Panc1 (cell line): ENCODE measurements around the gene ERRFI1. TPM values are rescaled to one million over a fixed set of nuclear protein-coding genes. Genes with fewer than 3 reads are reported as not detected.

Experiments
- ATAC-seq: fragments of 200-7000 bp; cut with Tn5 transposase; 2 replicates; pipeline ENCODE4 v1.9.1; 2020; ENCODE audit warnings: mild to moderate bottlenecking, moderate library complexity
- BruUV-seq: library from RNA; stranded (reverse); fragments of 400-500 nt; replicated peaks from 2 replicates; lab custom pipeline; 2021; lab: Mats Ljungman, UMichigan
- CTCF ChIA-PET: fragments of 300-600 bp; sonication (Branson Sonifier 250); formaldehyde crosslinking; loops from one replicate; lab custom pipeline; 2022; ENCODE audit warnings: antibody characterized with exemption; lab: Charles Lee
- POLR2A ChIA-PET: fragments of 300-600 bp; sonication (Branson Sonifier 250); formaldehyde crosslinking; loops from one replicate; lab custom pipeline; 2022; ENCODE audit warnings: antibody characterized with exemption; lab: Charles Lee
- DNase-seq: peaks from one replicate; pipeline ENCODE4 v3.0.0-alpha.2; 2010; ENCODE audit warnings: low read depth, low spot score
- H3K27ac ChIP-seq: 2 replicates; pipeline ENCODE4 v1.5.1; 2011; ENCODE audit warnings: mild to moderate bottlenecking, low read length, inconsistent platforms
- H3K27me3 ChIP-seq: fragments of 200-500 bp; sonication (Bioruptor generic); 2 replicates; pipeline ENCODE4 v1.6.0; 2014; ENCODE audit warnings: low read length, inconsistent platforms; ENCODE audit not compliant: control insufficient read depth, insufficient read depth
- H3K36me3 ChIP-seq: fragments of 200-500 bp; sonication (Bioruptor generic); 2 replicates; pipeline ENCODE4 v1.5.1; 2014; ENCODE audit warnings: inconsistent platforms, mild to moderate bottlenecking, low read length, moderate library complexity; ENCODE audit not compliant: control insufficient read depth, insufficient read depth
- H3K4me1 ChIP-seq: 2 replicates; pipeline ENCODE4 v1.5.1; 2011; ENCODE audit warnings: inconsistent platforms, mild to moderate bottlenecking, low read length, moderate library complexity; ENCODE audit not compliant: control insufficient read depth, insufficient read depth
- H3K4me3 ChIP-seq, 2 experiments: 2 replicates each; pipeline ENCODE4 v1.5.1; 2011 to 2012; ENCODE audit warnings: low read depth in 2 of 2, low read length in 2 of 2, mild to moderate bottlenecking in 2 of 2, inconsistent platforms in 1 of 2, moderate library complexity in 1 of 2
- H3K9me3 ChIP-seq: fragments of 200-500 bp; sonication (Bioruptor generic); 2 replicates; pipeline ENCODE4 v1.5.1; 2014; ENCODE audit warnings: low read depth, mild to moderate bottlenecking, inconsistent platforms, low read length, moderate library complexity; ENCODE audit not compliant: control insufficient read depth, insufficient read depth
- CTCF ChIP-seq: fragments of 450-650 bp; IDR thresholded peaks from 2 replicates; pipeline ENCODE4 v1.5.1; 2017; ENCODE audit warnings: mild to moderate bottlenecking
- POLR2AphosphoS5 ChIP-seq: IDR thresholded peaks from 2 replicates; pipeline ENCODE4 v1.6.1; 2012; ENCODE audit warnings: mild to moderate bottlenecking, low read depth, low read length, moderate library complexity
- REST ChIP-seq, 2 experiments: IDR thresholded peaks; 2 replicates each; pipeline ENCODE4 v1.6.1; 2011 to 2012; ENCODE audit warnings: low read depth in 2 of 2, control low read depth in 1 of 2, low read length in 1 of 2, mild to moderate bottlenecking in 1 of 2, moderate library complexity in 1 of 2; ENCODE audit not compliant: insufficient read depth in 1 of 2
- SIN3A ChIP-seq: IDR thresholded peaks from 2 replicates; pipeline ENCODE4 v1.6.1; 2012; ENCODE audit warnings: low read depth, mild to moderate bottlenecking, low read length, moderate library complexity, borderline replicate concordance; ENCODE audit not compliant: insufficient read depth
- TCF7L2 ChIP-seq: IDR thresholded peaks from 2 replicates; pipeline ENCODE4 v1.6.1; 2011; ENCODE audit warnings: mild to moderate bottlenecking, low read depth, low read length, inconsistent platforms
- in situ Hi-C: cut with HindIII; loops from 2 replicates; pipeline ENCODE4 v1.10.0; 2016; ENCODE audit warnings: low sequenced_read_pairs, low pct_unique_long_range_greater_than_20kb
- intact Hi-C: fragments of 100-400 bp; cut with micrococcal nuclease; formaldehyde crosslinking; loops from one replicate; pipeline ENCODE4 v1.10.0; 2022; ENCODE audit not compliant: unreplicated experiment
- total RNA-seq: library from RNA; stranded (reverse); gene quantifications from one replicate; pipeline ENCODE4 v1.2.1, GENCODE V29; 2021; ENCODE audit not compliant: unreplicated experiment

Gene ERRFI1
- total RNA-seq, 1 experiment from 2014 or later: 299 TPM

DNA sequence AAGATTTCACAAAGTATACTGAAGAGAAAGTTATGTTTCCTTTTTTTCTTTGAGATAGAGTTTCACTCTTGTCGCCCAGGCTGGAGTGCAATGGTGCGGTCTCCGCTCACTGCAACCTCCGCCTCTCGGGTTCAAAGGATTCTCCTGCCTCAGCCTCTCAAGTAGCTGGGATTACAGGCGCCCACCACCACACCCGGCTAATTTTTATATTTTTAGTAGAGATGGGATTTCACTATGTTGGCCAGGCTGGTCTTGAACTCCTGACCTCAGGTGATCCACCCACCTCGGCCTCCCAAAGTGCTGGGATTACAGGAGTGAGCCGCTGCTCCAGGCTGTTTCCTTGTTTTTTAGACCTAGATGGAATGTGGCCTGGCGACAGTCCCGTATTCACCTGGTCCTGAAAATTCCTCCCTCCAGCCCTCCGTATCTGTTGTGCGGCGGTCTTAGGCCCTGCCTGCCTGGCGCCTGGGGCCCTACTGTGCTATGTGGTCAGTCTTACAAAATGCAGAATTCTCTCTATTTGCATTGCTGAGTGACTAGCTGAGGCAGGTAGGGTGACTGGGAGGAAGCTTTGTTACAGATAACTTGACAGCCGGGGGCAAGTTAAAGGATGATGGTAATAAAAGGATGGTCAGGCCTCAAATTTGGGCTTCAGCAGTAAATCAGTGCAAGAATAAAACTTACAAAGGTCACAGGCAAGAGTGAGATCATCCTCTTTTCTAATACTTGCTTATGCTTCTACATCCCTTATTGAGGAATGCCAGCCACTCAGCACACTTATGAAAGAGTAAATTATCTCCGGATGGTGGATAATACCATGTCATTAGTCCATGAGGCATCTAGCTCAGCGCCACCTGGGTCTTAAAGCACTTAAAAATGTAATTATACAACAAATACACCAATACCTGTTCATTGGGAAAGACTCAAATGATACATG, 34.3 kb downstream of the ERRFI1 start:
- no peaks in the 10 kb centered on the region for H3K4me1 ChIP-seq
- ATAC-seq (no peak), DNase-seq (no peak)
- no peaks in the 10 kb centered on the region for H3K36me3 ChIP-seq
- CTCF ChIA-PET: no interaction called here
- BruUV-seq: no TSS peak
- H3K9me3 ChIP-seq: no peaks in the 10 kb centered on the region
- TF ChIP-seq TCF7L2 (no peak), POLR2AphosphoS5 (no peak), SIN3A (no peak), CTCF (no peak), REST (IDR thresholded peaks at IDR 0.05; ENCODE audit: insufficient read depth in 1 of 2, low read depth in 2 of 2, low read length in 1 of 2) (no peak)
- no peaks in the 10 kb centered on the region for H3K27me3 ChIP-seq
- POLR2A ChIA-PET: interaction anchor here (0.6 kb wide), 1 partner anchor 21 kb away, joined by 4 read pairs; no protein-coding TSS in a partner anchor
- no peak overlapping the region for H3K4me3 ChIP-seq
- intact Hi-C loops: no loop called here
- no peak overlapping the region for H3K27ac ChIP-seq
- in situ Hi-C loops: no loop called here

- in situ Hi-C loops: no loop called here
- BruUV-seq: no TSS peak
- CTCF ChIA-PET: interaction anchor here (0.7 kb wide), 1 partner anchor 286 kb away, joined by 8 read pairs; no protein-coding TSS in a partner anchor
These were observed 36.2 kb downstream of the ERRFI1 start for GRCh38 chr1:7989762-7990428.

More at GRCh38 chr1:7989762-7990428, 36.2 kb downstream of the ERRFI1 start:
- ATAC-seq (no peak), DNase-seq (no peak)
- Histone ChIP-seq H3K27ac (peak overlapping the region; percentile 13; the same call in 1 of the 2 replicates), H3K27me3 (no peaks in the 10 kb centered on the region), H3K4me3 (no peak overlapping the region), H3K4me1 (no peaks in the 10 kb centered on the region), H3K36me3 (peaks cover 9% of the 10 kb centered on the region), H3K9me3 (no peaks in the 10 kb centered on the region)
- intact Hi-C loops: no loop called here
- TF ChIP-seq SIN3A (no peak), POLR2AphosphoS5 (no peak), TCF7L2 (no peak), REST (IDR thresholded peaks at IDR 0.05; ENCODE audit: insufficient read depth in 1 of 2, low read depth in 2 of 2, low read length in 1 of 2) (no peak), CTCF (no peak)
- POLR2A ChIA-PET: interaction anchor here (0.6 kb wide), 1 partner anchor 15 kb away, joined by 3 read pairs; no protein-coding TSS in a partner anchor
